ENCODE results near the gene LEPR.
A peak's percentile ranks its signal among the peaks of the same experiment; 100 is the strongest.

The LEPR gene

GRCh38 chr1:65416767-65417166 lies 3.7 kb upstream of the LEPR start:
- DNase-seq, result no peak
- no CpG with 5 or more reads among the region's 1 CpG for WGBS

GRCh38 chr1:65417729-65418128 lies 2.7 kb upstream of the LEPR start:
- Histone ChIP-seq H4K8ac (ENCODE audit: low read length) (no peak overlapping the region), H2AK5ac (ENCODE audit: low read length, severe bottlenecking) (peak overlapping the region; percentile 92), H3K9me3 (ENCODE audit: control insufficient read depth, low read length) (no peaks in the 10 kb centered on the region), H3K23ac (ENCODE audit: low read length in 2 of 2) (no peak overlapping the region), H4K91ac (ENCODE audit: low read length) (no peak overlapping the region), H3K14ac (ENCODE audit: low read length in 2 of 2) (no peak overlapping the region), H3K36me3 (ENCODE audit: control insufficient read depth in 1 of 2, insufficient read depth in 2 of 2, low read depth in 1 of 2, low read length in 2 of 2) (no peaks in the 10 kb centered on the region), H3K4me2 (ENCODE audit: low read length, poor library complexity, severe bottlenecking) (peak overlapping the region; percentile 30), H3K27ac (ENCODE audit: low read length, poor library complexity, severe bottlenecking) (peak overlapping the region; percentile 86), H3K27me3 (ENCODE audit: control insufficient read depth in 1 of 2, insufficient read depth in 1 of 2, low read length in 2 of 2) (no peaks in the 10 kb centered on the region), H2BK5ac (ENCODE audit: low read depth, low read length, poor library complexity, severe bottlenecking) (peak overlapping the region; percentile 63), H2AFZ (ENCODE audit: low read depth, low read length) (no peak overlapping the region), H3K79me1 (replicated peaks; ENCODE audit: low read length, poor library complexity, severe bottlenecking) (no peaks in the 10 kb centered on the region), H3K9ac (ENCODE audit: low read length) (no peak overlapping the region), H3K4me1 (ENCODE audit: control insufficient read depth, insufficient read depth, low read depth, low read length) (peaks cover 10% of the 10 kb centered on the region), H2BK15ac (ENCODE audit: low read depth, poor library complexity, severe bottlenecking) (no peak overlapping the region), H3K4me3 (ENCODE audit: insufficient read depth in 1 of 2, low read depth in 1 of 2, low read length in 2 of 2) (no peak overlapping the region), H3K4ac (ENCODE audit: low read depth in 1 of 2, low read length in 2 of 2) (no peak overlapping the region), H2BK12ac (ENCODE audit: low read length in 2 of 2) (no peak overlapping the region), H3K18ac (ENCODE audit: low read depth in 1 of 2, low read length in 2 of 2) (no peak overlapping the region), H2BK120ac (ENCODE audit: low read depth, low read length) (no peak overlapping the region)
- 97% methylated on average over 2 of the region's 2 CpGs for WGBS
- no peak for DNase-seq

More at GRCh38 chr1:65416767-65417166, 3.7 kb upstream of the LEPR start:
- H3K4me1 ChIP-seq (ENCODE audit: control insufficient read depth, insufficient read depth, low read depth, low read length), result peaks cover 6% of the 10 kb centered on the region
- H3K23ac ChIP-seq (ENCODE audit: low read length in 2 of 2), result no peak overlapping the region
- no peak overlapping the region for H3K14ac ChIP-seq (ENCODE audit: low read length in 2 of 2)
- no peak overlapping the region for H2AFZ ChIP-seq (ENCODE audit: low read depth, low read length)
- no peak overlapping the region for H2BK120ac ChIP-seq (ENCODE audit: low read depth, low read length)
- H2AK5ac ChIP-seq (ENCODE audit: low read length, severe bottlenecking), result no peak overlapping the region
- H2BK12ac ChIP-seq (ENCODE audit: low read length in 2 of 2), result no peak overlapping the region
- no peak overlapping the region for H2BK15ac ChIP-seq (ENCODE audit: low read depth, poor library complexity, severe bottlenecking)
- no peak overlapping the region for H4K8ac ChIP-seq (ENCODE audit: low read length)
- no peaks in the 10 kb centered on the region for H3K9me3 ChIP-seq (ENCODE audit: control insufficient read depth, low read length)
- H3K36me3 ChIP-seq (ENCODE audit: control insufficient read depth in 1 of 2, insufficient read depth in 2 of 2, low read depth in 1 of 2, low read length in 2 of 2), result no peaks in the 10 kb centered on the region
- no peaks in the 10 kb centered on the region for H3K27me3 ChIP-seq (ENCODE audit: control insufficient read depth in 1 of 2, insufficient read depth in 1 of 2, low read length in 2 of 2)
- no peak overlapping the region for H4K91ac ChIP-seq (ENCODE audit: low read length)
- H3K27ac ChIP-seq (ENCODE audit: low read length, poor library complexity, severe bottlenecking), result no peak overlapping the region
- H2BK5ac ChIP-seq (ENCODE audit: low read depth, low read length, poor library complexity, severe bottlenecking), result no peak overlapping the region
- no peaks in the 10 kb centered on the region for H3K79me1 ChIP-seq (replicated peaks; ENCODE audit: low read length, poor library complexity, severe bottlenecking)
- H3K9ac ChIP-seq (ENCODE audit: low read length), result no peak overlapping the region
- no peak overlapping the region for H3K4me3 ChIP-seq (ENCODE audit: insufficient read depth in 1 of 2, low read depth in 1 of 2, low read length in 2 of 2)
- no peak overlapping the region for H3K4me2 ChIP-seq (ENCODE audit: low read length, poor library complexity, severe bottlenecking)
- no peak overlapping the region for H3K4ac ChIP-seq (ENCODE audit: low read depth in 1 of 2, low read length in 2 of 2)
- no peak overlapping the region for H3K18ac ChIP-seq (ENCODE audit: low read depth in 1 of 2, low read length in 2 of 2)

- H3K9ac ChIP-seq (ENCODE audit: low read length), result peak overlapping the region; percentile 90
- H2AK5ac ChIP-seq (ENCODE audit: low read length, severe bottlenecking), result no peak overlapping the region
- H2BK15ac ChIP-seq (ENCODE audit: low read depth, poor library complexity, severe bottlenecking), result no peak overlapping the region
- WGBS, result 94% methylated on average over 3 of the region's 4 CpGs
- H3K9me3 ChIP-seq (ENCODE audit: control insufficient read depth, low read length), result no peaks in the 10 kb centered on the region
- no peak overlapping the region for H3K4me3 ChIP-seq (ENCODE audit: insufficient read depth in 1 of 2, low read depth in 1 of 2, low read length in 2 of 2)
- peaks cover 14% of the 10 kb centered on the region for H3K4me1 ChIP-seq (ENCODE audit: control insufficient read depth, insufficient read depth, low read depth, low read length)
- no peaks in the 10 kb centered on the region for H3K27me3 ChIP-seq (ENCODE audit: control insufficient read depth in 1 of 2, insufficient read depth in 1 of 2, low read length in 2 of 2)
- H3K23ac ChIP-seq (ENCODE audit: low read length in 2 of 2), result no peak overlapping the region
- peak overlapping the region; percentile 86 for H3K27ac ChIP-seq (ENCODE audit: low read length, poor library complexity, severe bottlenecking)
- no peak for DNase-seq
- H4K8ac ChIP-seq (ENCODE audit: low read length), result peak overlapping the region; percentile 36
- H3K14ac ChIP-seq (ENCODE audit: low read length in 2 of 2), result no peak overlapping the region
- H3K4me2 ChIP-seq (ENCODE audit: low read length, poor library complexity, severe bottlenecking), result no peak overlapping the region
- no peak overlapping the region for H3K18ac ChIP-seq (ENCODE audit: low read depth in 1 of 2, low read length in 2 of 2)
- H2AFZ ChIP-seq (ENCODE audit: low read depth, low read length), result no peak overlapping the region
- H3K4ac ChIP-seq (ENCODE audit: low read depth in 1 of 2, low read length in 2 of 2), result no peak overlapping the region
- peak overlapping the region; percentile 53 for H2BK5ac ChIP-seq (ENCODE audit: low read depth, low read length, poor library complexity, severe bottlenecking)
- H2BK12ac ChIP-seq (ENCODE audit: low read length in 2 of 2), result no peak overlapping the region
- H4K91ac ChIP-seq (ENCODE audit: low read length), result no peak overlapping the region
- no peaks in the 10 kb centered on the region for H3K79me1 ChIP-seq (replicated peaks; ENCODE audit: low read length, poor library complexity, severe bottlenecking)
- H3K36me3 ChIP-seq (ENCODE audit: control insufficient read depth in 1 of 2, insufficient read depth in 2 of 2, low read depth in 1 of 2, low read length in 2 of 2), result no peaks in the 10 kb centered on the region
- H2BK120ac ChIP-seq (ENCODE audit: low read depth, low read length), result no peak overlapping the region
Measured at GRCh38 chr1:65418522-65419185, 1.8 kb upstream of the LEPR start.

GRCh38 chr1:65419681-65420589 lies 533 bp upstream of the LEPR start:
- no peak overlapping the region for H2BK12ac ChIP-seq (ENCODE audit: low read length in 2 of 2)
- no peak overlapping the region for H4K91ac ChIP-seq (ENCODE audit: low read length)
- no peaks in the 10 kb centered on the region for H3K36me3 ChIP-seq (ENCODE audit: control insufficient read depth in 1 of 2, insufficient read depth in 2 of 2, low read depth in 1 of 2, low read length in 2 of 2)
- H3K27ac ChIP-seq (ENCODE audit: low read length, poor library complexity, severe bottlenecking), result peak overlapping the region; percentile 86
- peaks cover 12% of the 10 kb centered on the region for H3K4me1 ChIP-seq (ENCODE audit: control insufficient read depth, insufficient read depth, low read depth, low read length)
- WGBS, result 1% methylated on average over 40 of the region's 52 CpGs
- H2BK15ac ChIP-seq (ENCODE audit: low read depth, poor library complexity, severe bottlenecking), result no peak overlapping the region
- H2BK120ac ChIP-seq (ENCODE audit: low read depth, low read length), result no peak overlapping the region
- H2BK5ac ChIP-seq (ENCODE audit: low read depth, low read length, poor library complexity, severe bottlenecking), result no peak overlapping the region
- H3K23ac ChIP-seq (ENCODE audit: low read length in 2 of 2), result no peak overlapping the region
- H3K27me3 ChIP-seq (ENCODE audit: control insufficient read depth in 1 of 2, insufficient read depth in 1 of 2, low read length in 2 of 2), result no peaks in the 10 kb centered on the region
- H3K9me3 ChIP-seq (ENCODE audit: control insufficient read depth, low read length), result no peaks in the 10 kb centered on the region
- DNase-seq, result peak; percentile 98
- peak overlapping the region; percentile 74 to 82 for H3K4me3 ChIP-seq (ENCODE audit: insufficient read depth in 1 of 2, low read depth in 1 of 2, low read length in 2 of 2)
- peak overlapping the region; percentile 43 for H2AFZ ChIP-seq (ENCODE audit: low read depth, low read length)
- H4K8ac ChIP-seq (ENCODE audit: low read length), result peak overlapping the region; percentile 82
- H3K4ac ChIP-seq (ENCODE audit: low read depth in 1 of 2, low read length in 2 of 2), result peak overlapping the region in 1 of 2 experiments; percentile 21
- H3K18ac ChIP-seq (ENCODE audit: low read depth in 1 of 2, low read length in 2 of 2), result peak overlapping the region; percentile 26 to 79
- no peaks in the 10 kb centered on the region for H3K79me1 ChIP-seq (replicated peaks; ENCODE audit: low read length, poor library complexity, severe bottlenecking)
- H3K14ac ChIP-seq (ENCODE audit: low read length in 2 of 2), result peak overlapping the region in 1 of 2 experiments; percentile 56
- peak overlapping the region; percentile 90 for H3K9ac ChIP-seq (ENCODE audit: low read length)
- peak overlapping the region; percentile 55 for H3K4me2 ChIP-seq (ENCODE audit: low read length, poor library complexity, severe bottlenecking)
- no peak overlapping the region for H2AK5ac ChIP-seq (ENCODE audit: low read length, severe bottlenecking)
